Right atrium auricular region (tissue), 2 donors: ENCODE data around the gene RMND5A. TPM values are rescaled to one million over a fixed set of nuclear protein-coding genes. Genes with fewer than 3 reads are reported as not detected.

Experiments used
- DNase-seq: peaks from one replicate; pipeline ENCODE4 v3.0.0-alpha.2; 2019; ENCODE audit warnings: low spot score
- H3K27ac ChIP-seq, 2 donors: fragments of 200-600 bp; sonication (generic); 1 replicate in 1 of 2; 2 replicates in 1 of 2; pipeline ENCODE4 v1.5.1; 2016 to 2019
- H3K27me3 ChIP-seq, 2 donors: fragments of 200-600 bp; sonication (generic); one replicate each; pipeline versions ENCODE4 v1.5.1 to v1.6.0; 2017 to 2019
- H3K36me3 ChIP-seq: fragments of 200-600 bp; sonication (generic); one replicate; pipeline ENCODE4 v1.5.1; 2016
- H3K4me1 ChIP-seq, 2 donors: fragments of 200-600 bp; sonication (generic); one replicate each; pipeline versions ENCODE4 v1.5.1 to v1.6.0; 2017 to 2019
- H3K4me3 ChIP-seq, 2 donors: fragments of 200-600 bp; sonication (generic); 1 replicate in 1 of 2; 2 replicates in 1 of 2; pipeline ENCODE4 v1.5.1; 2017 to 2019; ENCODE audit warnings: mild to moderate bottlenecking in 1 of 2, moderate library complexity in 1 of 2
- H3K9me3 ChIP-seq, 2 donors: fragments of 200-600 bp; sonication (generic); one replicate each; pipeline ENCODE4 v1.5.1; 2019
- CTCF ChIP-seq, 2 donors: fragments of 200-600 bp; sonication (generic); IDR thresholded peaks; one replicate each; pipeline ENCODE4 v1.5.1; 2019; ENCODE audit warnings: antibody characterized with exemption in 2 of 2
- total RNA-seq, 2 donors: library from RNA; depleted of rRNA; stranded (reverse); fragments of >200 nt; gene quantifications; one replicate each; pipeline ENCODE4 v1.1.0, GENCODE V29; 2016

RMND5A gene
- total RNA-seq, 2 donors from 2014 or later, result 71.0 to 76.6 TPM

GRCh38 chr2:86760371-86760770, 40.3 kb downstream of the RMND5A start:
- peaks cover 0 to 29% of the 10 kb centered on the region in 2 donors for H3K4me1 ChIP-seq

GRCh38 chr2:86764661-86765309, 44.7 kb downstream of the RMND5A start:
- Histone ChIP-seq H3K27me3 (no peaks in the 10 kb centered on the region), H3K9me3 (no peaks in the 10 kb centered on the region), H3K36me3 (peaks cover 10% of the 10 kb centered on the region), H3K4me3 (no peak overlapping the region), H3K27ac (no peak overlapping the region), H3K4me1 (peaks cover 0 to 24% of the 10 kb centered on the region in 2 donors)
- TF ChIP-seq CTCF (IDR thresholded peaks at IDR 0.05), result peak; percentile 33 to 73
- DNase-seq, result no peak

More at GRCh38 chr2:86760371-86760770, 40.3 kb downstream of the RMND5A start:
- Histone ChIP-seq H3K27ac (no peak overlapping the region), H3K4me3 (no peak overlapping the region), H3K9me3 (no peaks in the 10 kb centered on the region), H3K36me3 (no peaks in the 10 kb centered on the region), H3K27me3 (no peaks in the 10 kb centered on the region)
- TF ChIP-seq CTCF (IDR thresholded peaks at IDR 0.05), result no peak
- DNase-seq, result no peak

- H3K36me3 ChIP-seq, result peaks cover 16% of the 10 kb centered on the region
- no peak overlapping the region for H3K27ac ChIP-seq
- no peak for TF ChIP-seq CTCF (IDR thresholded peaks at IDR 0.05)
- no peaks in the 10 kb centered on the region for H3K27me3 ChIP-seq
- no peak overlapping the region for H3K4me3 ChIP-seq
- H3K4me1 ChIP-seq, result peaks cover 0 to 24% of the 10 kb centered on the region in 2 donors
- DNase-seq, result no peak
- H3K9me3 ChIP-seq, result no peaks in the 10 kb centered on the region
Observed at GRCh38 chr2:86765310-86765695, 45.2 kb downstream of the RMND5A start.

GRCh38 chr2:86768189-86768949, 48.3 kb downstream of the RMND5A start:
- H3K27ac ChIP-seq, result no peak overlapping the region
- no peaks in the 10 kb centered on the region for H3K9me3 ChIP-seq
- peaks cover 36% of the 10 kb centered on the region for H3K36me3 ChIP-seq
- H3K4me1 ChIP-seq, result peaks cover 0 to 24% of the 10 kb centered on the region in 2 donors
- no peaks in the 10 kb centered on the region for H3K27me3 ChIP-seq
- no peak for DNase-seq
- no peak overlapping the region for H3K4me3 ChIP-seq
- no peak for TF ChIP-seq CTCF (IDR thresholded peaks at IDR 0.05)

GRCh38 chr2:86769838-86770237, 49.7 kb downstream of the RMND5A start:
- peaks cover 36% of the 10 kb centered on the region for H3K36me3 ChIP-seq

More at GRCh38 chr2:86769838-86770237, 49.7 kb downstream of the RMND5A start:
- no peak for DNase-seq
- no peak overlapping the region for H3K4me3 ChIP-seq
- peaks cover 0 to 17% of the 10 kb centered on the region in 2 donors for H3K4me1 ChIP-seq
- no peaks in the 10 kb centered on the region for H3K9me3 ChIP-seq
- no peak for TF ChIP-seq CTCF (IDR thresholded peaks at IDR 0.05)
- H3K27me3 ChIP-seq, result no peaks in the 10 kb centered on the region
- no peak overlapping the region for H3K27ac ChIP-seq
